HepG2 (cell line): ENCODE measurements around the gene TAF3.

Experiments used
- FOSL1 ChIP-seq: sonication (generic); formaldehyde crosslinking; IDR thresholded peaks from 2 replicates; pipeline ENCODE4 v1.9.0; 2021; ENCODE audit warnings: missing genetic modification reagents, borderline replicate concordance
- NR2C2 ChIP-seq: sonication (generic); formaldehyde crosslinking; IDR thresholded peaks from 2 replicates; pipeline ENCODE4 v1.4.0; 2020; ENCODE audit warnings: missing genetic modification reagents, mild to moderate bottlenecking, moderate library complexity, borderline replicate concordance
- POLR2A ChIP-seq, 2 experiments: IDR thresholded peaks; 2 replicates each; pipeline ENCODE4 v1.6.1; 2011; ENCODE audit warnings: low read depth in 2 of 2, low read length in 2 of 2, mild to moderate bottlenecking in 1 of 2, moderate library complexity in 1 of 2; ENCODE audit not compliant: insufficient read depth in 1 of 2
- SOX6 ChIP-seq, 2 experiments: fragments of 450-650 bp in 1 of 2; sonication (generic) in 1 of 2; formaldehyde crosslinking in 1 of 2; IDR thresholded peaks; 2 replicates each; pipeline versions ENCODE4 v1.4.0 to v1.6.1; 2017 to 2020; ENCODE audit warnings: antibody characterized with exemption in 1 of 2, mild to moderate bottlenecking in 1 of 2, missing genetic modification reagents in 1 of 2
- ZNF329 ChIP-seq: sonication (generic); formaldehyde crosslinking; IDR thresholded peaks from 2 replicates; pipeline ENCODE4 v1.9.0; 2021; ENCODE audit warnings: low read depth, mild to moderate bottlenecking, missing genetic modification reagents

DNA sequence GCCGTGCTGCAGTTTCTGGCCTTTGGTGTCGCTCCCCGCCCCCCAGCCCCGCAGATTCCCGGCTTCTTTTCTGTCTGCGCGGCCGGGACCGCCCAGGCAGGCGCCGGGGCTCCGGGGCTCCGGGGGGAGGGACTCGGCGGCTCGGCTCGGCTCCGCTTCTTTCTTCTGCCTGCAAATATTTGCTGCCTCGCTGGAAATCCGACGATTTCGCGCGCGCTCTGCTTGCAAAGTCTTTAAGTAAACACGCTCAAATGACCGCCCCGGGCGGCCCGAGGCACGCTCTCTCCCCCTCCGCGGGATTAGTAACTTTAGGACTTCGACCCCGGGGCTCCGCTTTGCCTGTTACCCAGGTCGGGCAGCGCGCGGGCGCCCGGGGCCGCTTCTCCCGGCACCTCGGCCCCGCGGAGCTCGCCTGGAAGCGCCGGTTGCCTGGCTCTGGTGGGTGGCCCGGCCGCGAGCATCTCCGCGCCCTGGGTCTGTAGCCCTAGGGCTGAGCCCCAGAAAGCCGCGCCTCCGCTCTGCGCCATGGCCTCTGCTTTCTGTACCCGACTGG lies 232.3 kb downstream of the TAF3 start:
- TF ChIP-seq SOX6 (IDR thresholded peaks at IDR 0.05) (no peak), SOX6 (CRISPR knock-in tag; IDR thresholded peaks at IDR 0.05) (peak; percentile 86), FOSL1 (CRISPR knock-in tag) (no peak), ZNF329 (no peak), POLR2A (IDR thresholded peaks at IDR 0.05; ENCODE audit: insufficient read depth in 1 of 2, low read depth in 2 of 2, low read length in 2 of 2) (no peak), NR2C2 (CRISPR knock-in tag) (0 out of 2 replicates have a peak, but pooled peaks have one; percentile 20)
